Activated CD4-positive, alpha-beta memory T cell treated with anti-CD3 and anti-CD28 coated beads, Interleukin-2, amount 10 ng/mL, durations not matched to agents 7 days and 5 days (primary cell): ENCODE data around the gene ADIRF. TPM values are rescaled to one million over a fixed set of nuclear protein-coding genes. Genes with fewer than 3 reads are reported as not detected.
"Not testable (repeated sequence)": the region's sequence is repeated elsewhere in the genome, so short reads cannot be mapped to it uniquely, and the experiment has no call there.

Experiments used
- CTCF ChIA-PET: fragments of 350-600 bp; sonication (Branson Sonifier 250); formaldehyde crosslinking; loops from one replicate; lab custom pipeline; 2021; ENCODE audit warnings: antibody characterized with exemption, inconsistent platforms; lab: Charles Lee
- POLR2A ChIA-PET: fragments of 350-600 bp; sonication (Branson Sonifier 250); formaldehyde crosslinking; loops from one replicate; lab custom pipeline; 2021; ENCODE audit warnings: antibody characterized with exemption; lab: Charles Lee
- DNase-seq: peaks from one replicate; pipeline ENCODE4 v3.0.0-alpha.2; 2020
- H3K27ac Mint-ChIP-seq: one replicate; pipeline ENCODE4 v1.8.0; 2021; ENCODE audit warnings: mild to moderate bottlenecking, mixed read lengths
- H3K27me3 Mint-ChIP-seq: one replicate; pipeline ENCODE4 v1.8.0; 2021; ENCODE audit warnings: mixed read lengths
- H3K36me3 Mint-ChIP-seq: one replicate; pipeline ENCODE4 v1.8.0; 2021; ENCODE audit warnings: low read depth, mixed read lengths
- H3K4me1 Mint-ChIP-seq: one replicate; pipeline ENCODE4 v1.8.0; 2021; ENCODE audit warnings: mixed read lengths
- H3K4me3 Mint-ChIP-seq: one replicate; pipeline ENCODE4 v1.8.0; 2021; ENCODE audit warnings: mild to moderate bottlenecking, mixed read lengths
- H3K9me3 Mint-ChIP-seq: one replicate; pipeline ENCODE4 v1.8.0; 2021; ENCODE audit warnings: mixed read lengths
- total RNA-seq, 2 experiments: library from RNA; stranded (reverse); gene quantifications; one replicate each; pipeline ENCODE4 v1.2.3, GENCODE V29; 2021

Gene ADIRF
- total RNA-seq, 2 experiments from 2014 or later: not detected

DNA sequence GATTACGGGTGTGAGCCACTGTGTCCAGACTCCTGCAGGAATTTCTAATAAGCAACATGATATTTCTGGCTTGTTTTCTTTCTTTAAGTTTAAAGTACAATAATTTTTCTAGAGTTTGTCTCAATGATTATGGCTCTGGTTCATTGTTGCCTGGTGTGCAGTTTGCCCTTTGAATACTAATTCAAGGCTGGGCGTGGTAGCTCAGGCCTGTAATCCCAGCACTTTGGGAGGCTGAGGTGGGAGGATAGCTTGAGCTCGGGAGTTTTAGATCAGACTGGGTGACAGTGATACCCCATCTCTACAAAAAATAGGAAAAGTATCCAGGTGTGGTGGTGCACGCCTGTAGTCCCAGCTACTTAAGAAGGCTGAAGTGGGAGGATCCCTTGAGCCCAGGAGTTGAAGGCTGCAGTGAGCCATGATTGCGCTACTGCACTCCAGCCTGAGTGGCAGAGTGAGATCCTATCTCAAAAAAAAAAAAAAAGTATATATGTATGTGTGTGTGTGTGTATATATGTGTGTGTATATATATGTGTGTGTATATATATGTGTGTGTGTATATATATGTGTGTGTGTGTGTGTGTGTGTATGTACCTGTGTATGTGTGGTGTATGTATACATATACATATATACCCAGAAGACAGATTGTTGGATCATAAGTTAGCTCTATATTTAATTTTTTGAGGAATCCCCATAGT lies 8.2 kb downstream of the ADIRF start:
- H3K36me3 Mint-ChIP-seq: no peaks in the 10 kb centered on the region
- no peak for DNase-seq
- no peak overlapping the region for H3K4me3 Mint-ChIP-seq
- no peaks in the 10 kb centered on the region for H3K9me3 Mint-ChIP-seq
- H3K27me3 Mint-ChIP-seq: peaks cover 27% of the 10 kb centered on the region
- CTCF ChIA-PET: interaction anchor here (1.2 kb wide), 1 partner anchor 37 kb away, joined by 3 read pairs; no protein-coding TSS in a partner anchor
- no peak overlapping the region for H3K27ac Mint-ChIP-seq
- POLR2A ChIA-PET: interaction anchor here (1.3 kb wide), 1 partner anchor 10 kb away, joined by 3 read pairs; no protein-coding TSS in a partner anchor
- H3K4me1 Mint-ChIP-seq: peaks cover 10% of the 10 kb centered on the region

DNA sequence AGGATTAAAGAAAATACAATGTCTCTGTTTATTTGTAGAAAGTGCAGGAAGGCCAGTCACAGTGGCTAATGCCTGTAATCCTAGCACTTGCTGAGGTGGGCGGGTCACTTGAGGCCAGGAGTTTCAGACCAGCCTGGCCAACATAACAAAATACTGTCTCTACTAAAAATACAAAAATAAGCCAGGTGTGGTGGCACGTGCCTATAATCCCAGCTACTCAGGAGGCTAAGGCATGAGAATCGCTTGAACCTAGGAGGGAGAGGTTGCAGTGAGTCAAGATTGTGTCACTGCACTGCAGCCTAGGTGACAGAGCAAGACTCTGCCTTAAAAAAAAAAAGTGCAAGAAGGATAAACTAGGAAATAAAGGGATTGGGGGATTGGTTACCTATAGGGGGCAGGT lies 10.2 kb downstream of the ADIRF start:
- H3K4me1 Mint-ChIP-seq, H3K9me3 Mint-ChIP-seq, H3K36me3 Mint-ChIP-seq, H3K27ac Mint-ChIP-seq, DNase-seq, H3K4me3 Mint-ChIP-seq, POLR2A ChIA-PET, CTCF ChIA-PET: not testable (repeated sequence)
- peaks cover 13% of the 10 kb centered on the region for H3K27me3 Mint-ChIP-seq

DNA sequence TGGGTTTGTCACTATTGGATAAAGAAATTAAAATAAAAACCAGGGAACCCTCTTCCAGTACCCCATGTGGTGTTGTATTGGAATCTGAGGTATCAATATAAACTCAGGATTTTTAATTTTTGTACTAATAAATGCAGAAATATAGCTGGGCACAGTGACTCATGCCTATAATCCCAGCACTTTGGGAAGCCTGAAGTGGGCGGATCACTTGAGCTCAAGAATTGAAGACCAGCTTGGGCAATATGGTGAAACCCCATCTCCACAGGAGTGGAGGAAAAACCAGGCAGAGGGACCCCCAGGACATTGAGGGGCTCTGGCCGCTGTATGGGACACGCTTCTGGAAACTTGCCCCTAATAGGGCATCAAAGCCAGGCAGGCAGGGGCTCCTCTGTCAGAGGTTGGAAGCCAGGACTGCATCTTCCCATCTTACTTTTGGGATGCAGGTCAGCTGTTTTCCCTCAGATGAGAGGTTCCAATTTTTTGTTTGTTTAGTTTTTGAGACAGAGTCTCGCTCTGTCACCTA lies 11.1 kb downstream of the ADIRF start:
- ChIA-PET POLR2A (no interaction called here), CTCF (no interaction called here)
- Mint-ChIP-seq H3K9me3 (no peaks in the 10 kb centered on the region), H3K27me3 (peaks cover 10% of the 10 kb centered on the region), H3K27ac (no peak overlapping the region), H3K4me3 (no peak overlapping the region), H3K36me3 (no peaks in the 10 kb centered on the region), H3K4me1 (no peaks in the 10 kb centered on the region)
- no peak for DNase-seq

DNA sequence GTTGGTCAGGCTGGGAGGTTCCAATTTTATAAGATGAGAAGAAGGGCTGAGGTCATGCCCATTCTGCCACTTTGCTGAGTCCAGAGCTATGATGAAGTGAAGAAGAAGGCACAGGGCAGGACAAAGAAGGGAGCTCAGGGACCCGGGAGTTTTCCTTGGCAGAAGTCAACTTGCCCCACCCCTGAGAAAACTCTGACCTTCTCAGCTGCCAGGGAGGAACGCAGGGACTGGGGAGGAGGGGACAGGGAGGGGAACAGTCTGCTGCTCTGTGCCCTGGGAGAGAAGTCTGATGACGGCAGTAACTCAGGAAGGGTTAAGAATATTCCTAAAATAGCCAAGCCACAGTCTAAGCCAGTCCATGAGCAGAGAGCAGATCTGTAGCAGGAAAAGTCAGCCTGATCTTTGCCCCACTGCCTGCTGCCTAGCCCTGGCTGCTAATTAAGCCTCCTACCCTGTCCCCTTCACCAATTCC lies 11.7 kb downstream of the ADIRF start:
- DNase-seq: no peak
- no peaks in the 10 kb centered on the region for H3K9me3 Mint-ChIP-seq
- no peak overlapping the region for H3K27ac Mint-ChIP-seq
- peaks cover 10% of the 10 kb centered on the region for H3K27me3 Mint-ChIP-seq
- CTCF ChIA-PET: no interaction called here
- H3K4me1 Mint-ChIP-seq: no peaks in the 10 kb centered on the region
- no peaks in the 10 kb centered on the region for H3K36me3 Mint-ChIP-seq
- POLR2A ChIA-PET: no interaction called here
- no peak overlapping the region for H3K4me3 Mint-ChIP-seq

DNA sequence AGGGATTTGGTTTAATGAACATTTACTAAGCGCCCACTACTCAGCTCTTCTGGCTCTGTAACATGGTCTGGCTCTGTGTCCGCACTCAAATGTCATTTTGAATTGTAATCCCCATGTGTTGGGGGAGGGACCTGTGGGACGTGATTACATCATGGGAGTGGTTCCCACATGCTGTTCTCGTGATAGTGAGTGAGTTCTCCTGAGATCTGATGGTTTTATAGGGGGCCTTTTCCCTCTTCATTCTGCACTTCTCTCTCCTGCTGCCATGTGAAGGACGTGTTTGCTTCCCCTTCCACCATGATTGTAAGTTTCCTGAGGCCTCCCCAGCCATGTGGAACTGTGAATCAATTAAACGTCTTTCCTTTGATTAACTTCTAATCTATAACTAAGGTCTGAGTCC lies 12.7 kb downstream of the ADIRF start:
- H3K27ac Mint-ChIP-seq, DNase-seq, H3K27me3 Mint-ChIP-seq, H3K9me3 Mint-ChIP-seq, POLR2A ChIA-PET, H3K36me3 Mint-ChIP-seq, CTCF ChIA-PET, H3K4me3 Mint-ChIP-seq, H3K4me1 Mint-ChIP-seq: not testable (repeated sequence)

DNA sequence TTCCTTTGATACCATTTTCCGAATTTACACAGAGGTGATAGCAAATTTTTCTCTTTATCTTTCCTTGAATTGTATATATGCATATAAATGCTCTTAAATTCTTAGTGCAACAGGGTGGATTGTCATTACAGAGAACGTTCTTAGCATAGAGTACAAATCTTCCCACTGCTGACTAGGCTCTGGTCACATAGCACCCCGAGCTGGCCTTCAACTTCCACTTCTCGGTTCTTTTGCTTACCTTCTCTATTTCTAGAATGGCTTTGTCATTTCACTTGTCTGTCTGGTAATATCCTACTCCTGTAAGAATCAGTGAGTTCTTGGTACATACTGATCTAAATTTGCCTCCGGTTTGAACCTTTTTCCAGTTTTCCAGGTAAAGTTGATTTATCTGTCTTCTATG lies 13.4 kb downstream of the ADIRF start:
- peaks cover 12% of the 10 kb centered on the region for H3K27me3 Mint-ChIP-seq
- ChIA-PET CTCF (no interaction called here), POLR2A (no interaction called here)
- no peak overlapping the region for H3K27ac Mint-ChIP-seq
- H3K4me1 Mint-ChIP-seq: no peaks in the 10 kb centered on the region
- DNase-seq: no peak
- no peak overlapping the region for H3K4me3 Mint-ChIP-seq
- H3K36me3 Mint-ChIP-seq: no peaks in the 10 kb centered on the region
- no peaks in the 10 kb centered on the region for H3K9me3 Mint-ChIP-seq

DNA sequence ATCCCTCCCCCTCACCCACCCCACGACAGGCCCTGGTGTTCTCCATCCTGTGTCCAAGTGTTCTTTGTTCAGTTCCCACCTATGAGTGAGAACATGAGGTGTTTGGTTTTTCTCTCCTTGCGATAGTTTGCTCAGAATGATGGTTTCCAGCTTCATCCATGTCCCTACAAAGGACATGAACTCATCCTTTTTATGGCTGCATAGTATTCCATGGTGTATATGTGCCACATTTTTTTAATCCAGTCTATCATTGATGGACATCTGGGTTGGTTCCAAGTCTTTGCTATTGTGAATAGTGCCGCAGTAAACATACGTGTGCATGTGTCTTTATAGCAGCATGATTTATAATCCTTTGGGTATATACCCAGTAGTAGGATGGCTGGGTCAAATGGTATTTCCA lies 16.2 kb downstream of the ADIRF start:
- DNase-seq, CTCF ChIA-PET: not testable (repeated sequence)

DNA sequence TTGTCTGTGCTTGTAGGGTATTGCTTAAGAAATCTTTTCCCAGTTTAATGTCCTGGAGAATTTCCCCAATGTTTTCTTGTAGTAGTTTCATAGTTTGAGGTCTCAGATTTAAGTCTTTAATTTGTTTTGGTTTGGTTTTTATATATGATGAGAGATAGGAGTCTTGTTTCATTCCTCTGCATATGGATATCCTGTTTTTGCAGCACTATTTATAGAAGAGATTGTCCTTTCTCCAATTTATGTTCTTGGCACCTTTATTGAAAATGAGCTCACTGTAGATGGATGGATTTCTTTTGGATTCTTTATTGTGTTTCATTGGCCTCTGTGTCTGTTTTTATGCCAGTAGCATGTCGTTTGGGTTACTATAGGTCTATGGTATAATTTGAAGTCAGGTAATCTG lies 20.2 kb downstream of the ADIRF start:
- Mint-ChIP-seq H3K36me3 (no peaks in the 10 kb centered on the region), H3K4me3 (no peak overlapping the region), H3K27me3 (peaks cover 30% of the 10 kb centered on the region), H3K4me1 (no peaks in the 10 kb centered on the region), H3K9me3 (no peaks in the 10 kb centered on the region), H3K27ac (no peak overlapping the region)
- CTCF ChIA-PET: no interaction called here
- DNase-seq: no peak
- POLR2A ChIA-PET: no interaction called here

More for the DNA sequence above, 16.2 kb downstream of the ADIRF start:
- H3K27ac Mint-ChIP-seq, H3K36me3 Mint-ChIP-seq, H3K4me1 Mint-ChIP-seq, H3K9me3 Mint-ChIP-seq, H3K4me3 Mint-ChIP-seq, POLR2A ChIA-PET: not testable (repeated sequence)
- peaks cover 21% of the 10 kb centered on the region for H3K27me3 Mint-ChIP-seq

DNA sequence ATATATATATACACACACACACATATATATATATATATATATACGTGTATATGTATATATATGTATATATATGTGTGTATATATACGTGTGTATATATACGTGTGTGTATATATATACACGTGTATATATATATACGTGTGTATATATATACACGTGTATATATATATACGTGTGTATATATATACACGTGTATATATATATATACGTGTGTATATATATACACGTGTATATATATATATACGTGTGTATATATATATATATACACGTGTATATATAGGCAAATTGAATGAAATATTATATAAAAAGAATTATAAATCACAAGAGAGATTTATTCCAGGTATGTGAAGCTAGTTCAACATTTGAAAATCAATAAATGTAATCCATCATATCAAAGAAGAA lies 23.1 kb downstream of the ADIRF start:
- CTCF ChIA-PET, H3K9me3 Mint-ChIP-seq, H3K27ac Mint-ChIP-seq, H3K36me3 Mint-ChIP-seq, DNase-seq, H3K4me3 Mint-ChIP-seq, H3K4me1 Mint-ChIP-seq: not testable (repeated sequence)
- POLR2A ChIA-PET: interaction anchor here (0.6 kb wide), 1 partner anchor 225 kb away, joined by 3 read pairs; no protein-coding TSS in a partner anchor
- peaks cover 27% of the 10 kb centered on the region for H3K27me3 Mint-ChIP-seq

DNA sequence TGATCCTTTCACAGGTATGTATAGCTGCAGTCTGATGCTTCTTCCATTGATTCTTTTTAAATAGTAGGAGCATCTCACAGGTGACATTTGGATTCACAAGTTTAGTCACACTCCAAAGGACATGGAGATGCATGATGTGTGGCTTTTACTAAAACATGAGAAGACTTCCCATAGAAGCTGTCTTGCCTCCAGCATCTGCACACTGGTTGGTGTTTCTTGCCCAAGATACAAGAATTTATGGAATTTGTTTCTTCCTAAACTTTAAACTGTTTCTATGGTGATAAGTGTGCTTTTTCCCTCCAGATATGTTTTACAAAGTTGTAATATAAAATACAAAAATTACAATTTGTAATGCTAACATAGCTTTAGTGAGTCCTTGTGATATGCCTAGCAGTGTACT lies 24.2 kb downstream of the ADIRF start:
- POLR2A ChIA-PET: no interaction called here
- DNase-seq: no peak
- H3K9me3 Mint-ChIP-seq: no peaks in the 10 kb centered on the region
- no peak overlapping the region for H3K27ac Mint-ChIP-seq
- no peaks in the 10 kb centered on the region for H3K4me1 Mint-ChIP-seq
- no peaks in the 10 kb centered on the region for H3K36me3 Mint-ChIP-seq
- no peak overlapping the region for H3K4me3 Mint-ChIP-seq
- H3K27me3 Mint-ChIP-seq: peaks cover 21% of the 10 kb centered on the region
- CTCF ChIA-PET: no interaction called here

DNA sequence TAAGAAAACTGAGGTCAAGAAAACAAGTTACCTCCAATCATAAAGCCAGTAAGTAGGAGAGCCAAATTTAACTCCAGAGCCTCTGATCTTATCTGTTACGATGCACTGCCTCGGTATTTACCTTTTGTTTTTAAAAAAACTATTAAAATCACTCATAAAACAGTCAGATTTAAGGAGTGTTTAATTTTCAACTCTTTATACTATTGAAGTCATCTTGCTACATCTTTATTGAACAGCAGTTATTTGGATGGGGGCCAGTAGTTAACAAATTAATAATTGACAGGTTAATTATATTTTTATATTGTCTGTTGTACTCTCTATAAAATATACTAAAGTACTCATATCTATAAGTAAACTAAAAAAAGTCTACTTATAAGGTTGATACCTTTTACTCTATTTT lies 24.6 kb downstream of the ADIRF start:
- H3K36me3 Mint-ChIP-seq: no peaks in the 10 kb centered on the region
- H3K27ac Mint-ChIP-seq: no peak overlapping the region
- no peaks in the 10 kb centered on the region for H3K4me1 Mint-ChIP-seq

DNA sequence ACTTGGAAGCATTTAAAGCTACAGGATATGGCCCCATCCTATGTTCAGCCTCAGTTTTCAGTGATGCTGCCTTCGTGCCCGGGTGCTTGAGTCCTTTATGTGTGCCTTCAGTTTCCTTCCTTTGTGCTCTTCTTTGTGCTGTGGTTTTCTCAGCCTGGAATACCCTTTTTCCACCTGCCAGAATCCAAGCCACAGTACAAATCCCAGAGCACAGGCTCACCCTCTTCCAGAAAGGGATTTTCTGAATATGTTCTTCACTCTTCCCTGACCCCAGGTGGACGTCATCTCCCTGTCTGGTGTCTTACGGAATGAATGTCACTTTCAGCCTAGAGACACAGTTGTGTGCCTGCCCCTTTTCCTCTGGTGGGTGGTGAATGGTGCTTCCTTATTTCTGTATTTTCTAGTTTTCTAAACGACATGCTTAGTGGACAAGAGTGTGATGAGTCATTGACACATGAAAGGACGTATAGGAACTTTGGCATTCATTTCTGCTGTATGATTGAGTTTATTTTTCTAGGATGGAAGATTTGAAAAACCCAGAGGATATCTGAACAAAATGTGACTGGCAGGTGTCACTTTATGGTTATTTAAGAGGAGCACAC lies 31.6 kb downstream of the ADIRF start:
- CTCF ChIA-PET, H3K27me3 Mint-ChIP-seq, POLR2A ChIA-PET, H3K4me1 Mint-ChIP-seq, DNase-seq, H3K36me3 Mint-ChIP-seq, H3K9me3 Mint-ChIP-seq, H3K27ac Mint-ChIP-seq, H3K4me3 Mint-ChIP-seq: not testable (repeated sequence)

More for the DNA sequence above, 24.6 kb downstream of the ADIRF start:
- H3K4me3 Mint-ChIP-seq: no peak overlapping the region
- CTCF ChIA-PET: no interaction called here
- POLR2A ChIA-PET: no interaction called here
- peaks cover 21% of the 10 kb centered on the region for H3K27me3 Mint-ChIP-seq
- no peaks in the 10 kb centered on the region for H3K9me3 Mint-ChIP-seq
- no peak for DNase-seq

DNA sequence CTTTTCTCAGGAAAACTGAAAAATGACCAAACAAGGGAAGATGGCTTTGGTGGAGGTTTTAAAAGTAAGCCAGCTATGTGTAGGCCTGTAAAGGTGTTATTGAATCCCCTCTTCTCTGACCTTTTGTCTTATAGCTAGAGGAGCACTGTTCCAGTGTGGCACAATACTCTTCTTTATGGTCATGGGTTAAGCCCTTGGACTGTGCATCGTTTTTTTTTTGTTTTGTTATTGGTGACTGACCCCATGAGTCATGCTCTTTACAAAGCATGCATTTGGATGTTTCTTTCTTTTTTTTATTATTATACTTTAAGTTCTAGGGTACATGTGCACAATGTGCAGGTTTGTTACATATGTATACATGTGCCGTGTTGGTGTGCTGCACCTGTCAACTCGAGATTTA lies 32.2 kb downstream of the ADIRF start:
- Mint-ChIP-seq H3K4me3 (no peak overlapping the region), H3K36me3 (no peaks in the 10 kb centered on the region), H3K4me1 (peaks cover 3% of the 10 kb centered on the region), H3K27ac (no peak overlapping the region), H3K9me3 (no peaks in the 10 kb centered on the region), H3K27me3 (no peaks in the 10 kb centered on the region)
- POLR2A ChIA-PET: no interaction called here
- CTCF ChIA-PET: no interaction called here
- DNase-seq: no peak
